Measurements from ENCODE around the gene PTPRA.
A peak's percentile ranks its signal among the peaks of the same experiment; 100 is the strongest.
"Not testable (repeated sequence)": the region's sequence is repeated elsewhere in the genome, so short reads cannot be mapped to it uniquely, and the experiment has no call there.

PTPRA gene

GRCh38 chr20:3047486-3048419 is 174.5 kb downstream of the PTPRA start:
- Mint-ChIP-seq H3K9me3 (no peaks in the 10 kb centered on the region), H3K4me1 (peaks cover 14 to 38% of the 10 kb centered on the region in 2 donors), H3K27me3 (no peaks in the 10 kb centered on the region), H3K36me3 (peaks cover 24 to 28% of the 10 kb centered on the region in 2 donors), H3K4me3 (peak overlapping the region; percentile 86 to 94), H3K27ac (peak overlapping the region; percentile 31)
- ATAC-seq (replicated peaks) (no peak), DNase-seq (no peak)

- DNase-seq (no peak), ATAC-seq (replicated peaks) (no peak)
- no peaks in the 10 kb centered on the region for H3K27me3 Mint-ChIP-seq
- H3K4me1 Mint-ChIP-seq, result peaks cover 9 to 21% of the 10 kb centered on the region in 2 donors
- H3K4me3 Mint-ChIP-seq, result no peak overlapping the region
- peak overlapping the region; percentile 5 for H3K27ac Mint-ChIP-seq
- peaks cover 18 to 27% of the 10 kb centered on the region in 2 donors for H3K36me3 Mint-ChIP-seq
- no peaks in the 10 kb centered on the region for H3K9me3 Mint-ChIP-seq
These were observed 178.2 kb downstream of the PTPRA start for GRCh38 chr20:3051385-3052019.

- DNase-seq (no peak), ATAC-seq (replicated peaks) (no peak)
- Mint-ChIP-seq H3K27me3 (no peaks in the 10 kb centered on the region), H3K27ac (no peak overlapping the region), H3K4me1 (peaks cover 5 to 11% of the 10 kb centered on the region in 2 donors), H3K9me3 (no peaks in the 10 kb centered on the region), H3K36me3 (peaks cover 0 to 2% of the 10 kb centered on the region in 2 donors), H3K4me3 (no peak overlapping the region)
These were observed 186.2 kb downstream of the PTPRA start for GRCh38 chr20:3059489-3059888.

GRCh38 chr20:3064119-3064518 is 190.8 kb downstream of the PTPRA start:
- H3K4me1 Mint-ChIP-seq, result peaks cover 11 to 23% of the 10 kb centered on the region in 2 donors
- not testable (repeated sequence) for H3K9me3 Mint-ChIP-seq; ATAC-seq (replicated peaks); DNase-seq; H3K27ac Mint-ChIP-seq; H3K4me3 Mint-ChIP-seq; H3K36me3 Mint-ChIP-seq; H3K27me3 Mint-ChIP-seq

- no peaks in the 10 kb centered on the region for H3K9me3 Mint-ChIP-seq
- peaks cover 4 to 11% of the 10 kb centered on the region in 2 donors for H3K27me3 Mint-ChIP-seq
- H3K4me1 Mint-ChIP-seq, result peaks cover 12 to 38% of the 10 kb centered on the region in 2 donors
- H3K4me3 Mint-ChIP-seq, result no peak overlapping the region
- H3K27ac Mint-ChIP-seq, result no peak overlapping the region
- no peak for ATAC-seq (replicated peaks)
- no peaks in the 10 kb centered on the region for H3K36me3 Mint-ChIP-seq
- DNase-seq, result no peak
These were observed 194.1 kb downstream of the PTPRA start for GRCh38 chr20:3067139-3068014.

- H3K4me1 Mint-ChIP-seq, result peaks cover 14 to 41% of the 10 kb centered on the region in 2 donors
- H3K27me3 Mint-ChIP-seq, result peaks cover 4 to 17% of the 10 kb centered on the region in 2 donors
- peak in 1 of 2 donors; percentile 17 for ATAC-seq (replicated peaks)
- H3K27ac Mint-ChIP-seq, result no peak overlapping the region
- H3K4me3 Mint-ChIP-seq, result no peak overlapping the region
- no peaks in the 10 kb centered on the region for H3K9me3 Mint-ChIP-seq
- H3K36me3 Mint-ChIP-seq, result no peaks in the 10 kb centered on the region
- no peak for DNase-seq
These were observed 194.8 kb downstream of the PTPRA start for GRCh38 chr20:3068075-3068474.

GRCh38 chr20:3068986-3069900 is 196.0 kb downstream of the PTPRA start:
- Mint-ChIP-seq H3K27me3 (peaks cover 4 to 17% of the 10 kb centered on the region in 2 donors), H3K27ac (no peak overlapping the region), H3K9me3 (no peaks in the 10 kb centered on the region), H3K36me3 (no peaks in the 10 kb centered on the region), H3K4me3 (no peak overlapping the region), H3K4me1 (peaks cover 14 to 37% of the 10 kb centered on the region in 2 donors)
- peak in 1 of 2 donors; percentile 29 for ATAC-seq (replicated peaks)
- no peak for DNase-seq

GRCh38 chr20:3070725-3071124 is 197.4 kb downstream of the PTPRA start:
- Mint-ChIP-seq H3K4me3 (peak overlapping the region; percentile 77 to 81), H3K9me3 (no peaks in the 10 kb centered on the region), H3K4me1 (peaks cover 6 to 32% of the 10 kb centered on the region in 2 donors), H3K27me3 (peaks cover 6 to 19% of the 10 kb centered on the region in 2 donors), H3K27ac (no peak overlapping the region), H3K36me3 (no peaks in the 10 kb centered on the region)
- ATAC-seq (replicated peaks) (no peak), DNase-seq (no peak)

- H3K36me3 Mint-ChIP-seq, result no peaks in the 10 kb centered on the region
- peak overlapping the region; percentile 77 to 81 for H3K4me3 Mint-ChIP-seq
- no peak for DNase-seq
- H3K27me3 Mint-ChIP-seq, result peaks cover 9 to 24% of the 10 kb centered on the region in 2 donors
- no peaks in the 10 kb centered on the region for H3K9me3 Mint-ChIP-seq
- no peak overlapping the region for H3K27ac Mint-ChIP-seq
- H3K4me1 Mint-ChIP-seq, result peaks cover 6 to 32% of the 10 kb centered on the region in 2 donors
- no peak for ATAC-seq (replicated peaks)
These were observed 198.0 kb downstream of the PTPRA start for GRCh38 chr20:3071266-3071609.

- H3K4me3 Mint-ChIP-seq, result peak within 1 kb of the TSS; percentile 77 to 81
- peaks cover 6 to 31% of the 10 kb centered on the region in 2 donors for H3K4me1 Mint-ChIP-seq
- H3K36me3 Mint-ChIP-seq, result no peaks in the 10 kb centered on the region
- peaks cover 12 to 28% of the 10 kb centered on the region in 2 donors for H3K27me3 Mint-ChIP-seq
- peak within 1 kb of the TSS; percentile 65 for H3K27ac Mint-ChIP-seq
- H3K9me3 Mint-ChIP-seq, result no peaks in the 10 kb centered on the region
- DNase-seq (peak; percentile 26), ATAC-seq (replicated peaks) (peak; percentile 69 to 81)
These were observed 198.6 kb downstream of the PTPRA start, which contains the start of gene OXT for GRCh38 chr20:3071610-3072529. OXT (plus strand) TSS chr20:3071620; CDS start chr20:3071656, 36 bp downstream.

GRCh38 chr20:3072530-3073250 is 199.4 kb downstream of the PTPRA start:
- no peaks in the 10 kb centered on the region for H3K36me3 Mint-ChIP-seq
- DNase-seq (no peak), ATAC-seq (replicated peaks) (no peak)
- peak overlapping the region; percentile 77 to 81 for H3K4me3 Mint-ChIP-seq
- H3K9me3 Mint-ChIP-seq, result no peaks in the 10 kb centered on the region
- peak overlapping the region; percentile 65 for H3K27ac Mint-ChIP-seq
- peaks cover 16 to 34% of the 10 kb centered on the region in 2 donors for H3K27me3 Mint-ChIP-seq
- H3K4me1 Mint-ChIP-seq, result peaks cover 7 to 39% of the 10 kb centered on the region in 2 donors

- not testable (repeated sequence) for DNase-seq; H3K4me3 Mint-ChIP-seq; ATAC-seq (replicated peaks); H3K36me3 Mint-ChIP-seq; H3K27ac Mint-ChIP-seq; H3K9me3 Mint-ChIP-seq
- H3K27me3 Mint-ChIP-seq, result peaks cover 21 to 36% of the 10 kb centered on the region in 2 donors
- peaks cover 9 to 40% of the 10 kb centered on the region in 2 donors for H3K4me1 Mint-ChIP-seq
These were observed 200.0 kb downstream of the PTPRA start for GRCh38 chr20:3073251-3073643.

Measured in stimulated activated naive B cell treated with anti-CD40 and anti-IgM and Interleukin-4, amounts not matched to agents 10 μg/mL and 1 μg/mL and 100 μg/mL, for 72 hours (primary cell).